Activated CD4-positive, CD25-positive, alpha-beta regulatory T cell treated with anti-CD3 and anti-CD28 coated beads, Interleukin-2, amount 50 U/mL, for 24 hours (primary cell): ENCODE data around the gene CLMP.
"Not testable (repeated sequence)": the region's sequence is repeated elsewhere in the genome, so short reads cannot be mapped to it uniquely, and the experiment has no call there.

Source experiments
- ATAC-seq, 2 donors: fragments of 150-1000 bp; cut with Tn5 transposase; one replicate each; pipeline ENCODE4 v1.10.0; 2021; ENCODE audit warnings: mild to moderate bottlenecking in 1 of 2, moderate library complexity in 1 of 2

Gene CLMP

GRCh38 chr11:123216249-123216648, 21.2 kb upstream of the CLMP start:
- no peak for ATAC-seq

- no peak for ATAC-seq
These were observed 19.9 kb upstream of the CLMP start for GRCh38 chr11:123214940-123215339.

DNA sequence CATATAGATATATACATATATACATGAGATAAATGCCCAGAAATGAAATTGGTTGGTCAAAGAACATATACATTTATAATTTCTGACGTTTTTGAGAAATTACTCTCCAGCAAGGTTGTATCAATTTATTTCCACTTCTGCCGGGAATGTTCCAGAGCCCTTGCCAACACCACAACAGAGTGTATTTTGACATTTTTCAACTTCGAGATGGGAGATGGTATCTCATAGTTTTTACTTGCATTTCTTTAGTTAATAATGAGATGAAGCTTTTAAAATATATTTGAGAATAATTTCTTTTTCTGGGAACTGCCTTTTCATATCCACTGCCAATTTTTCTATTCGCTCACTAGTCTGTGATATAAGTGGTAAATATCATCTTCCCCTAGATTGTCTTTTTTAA, 19.3 kb upstream of the CLMP start:
- ATAC-seq: no peak

DNA sequence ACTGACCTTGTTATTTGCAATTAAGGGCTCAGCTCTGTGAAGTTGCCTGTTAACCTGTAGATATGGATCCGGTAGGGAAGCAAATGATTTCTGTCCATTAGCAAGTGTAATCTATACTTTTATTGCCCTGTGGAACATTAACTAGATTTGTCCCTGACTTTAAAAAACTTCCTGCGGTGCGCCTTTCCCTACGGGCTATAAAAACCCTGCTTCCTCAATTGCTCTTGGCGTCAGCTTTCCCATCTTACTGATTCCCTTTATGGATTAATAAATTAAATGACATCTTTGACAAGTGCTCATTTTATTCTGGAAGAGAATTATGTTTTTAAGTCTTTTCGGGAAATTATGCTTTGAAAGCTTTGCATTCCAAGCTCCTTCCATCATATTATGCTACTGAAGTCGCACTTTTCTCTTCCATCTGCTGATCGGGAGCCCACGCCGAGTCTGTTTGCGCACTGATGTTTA, 18.3 kb upstream of the CLMP start:
- ATAC-seq: no peak

- ATAC-seq: no peak
These were observed 17.4 kb upstream of the CLMP start for GRCh38 chr11:123212406-123212805.

DNA sequence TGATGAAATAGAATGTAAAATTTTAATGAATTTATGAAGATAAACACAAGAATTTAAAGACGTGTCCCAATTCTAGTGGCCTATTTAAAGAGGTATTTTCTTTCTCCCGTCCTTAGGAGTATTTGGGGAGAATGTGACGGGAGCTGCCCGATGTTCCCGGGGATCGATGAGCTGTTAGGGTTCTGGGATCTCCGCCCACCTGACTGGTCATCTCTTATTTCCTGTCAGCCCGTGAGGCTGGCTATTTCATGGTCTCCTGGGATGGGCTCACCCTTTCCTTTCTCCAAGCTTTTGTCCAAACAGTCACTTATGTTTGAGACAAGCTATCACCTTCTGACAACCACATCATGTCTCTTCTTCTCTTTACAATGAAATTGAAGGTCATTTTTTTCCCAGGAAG, 16.9 kb upstream of the CLMP start:
- ATAC-seq: no peak

GRCh38 chr11:123211149-123211852, 16.3 kb upstream of the CLMP start:
- no peak for ATAC-seq

DNA sequence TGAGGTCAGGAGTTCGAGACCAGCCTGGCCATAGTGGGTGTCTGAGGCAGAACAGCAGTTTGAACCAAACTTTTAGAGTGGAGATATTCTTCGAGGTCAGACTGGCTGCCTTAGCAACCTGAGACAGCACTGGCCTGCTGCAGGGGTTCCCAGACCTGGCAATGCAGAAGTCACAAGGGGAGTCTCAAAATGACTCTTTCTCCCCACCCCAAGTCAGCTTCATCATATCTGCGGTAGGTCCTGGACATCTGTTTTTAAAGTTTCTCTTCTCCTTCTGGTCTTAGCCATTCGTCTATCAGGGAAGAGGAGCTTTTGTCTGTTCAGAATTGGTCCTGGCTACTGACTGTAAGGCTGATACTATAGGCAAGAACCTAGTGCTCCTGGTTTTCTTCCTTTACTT, 14.5 kb upstream of the CLMP start:
- ATAC-seq: no peak

- no peak for ATAC-seq
These were observed 11.9 kb upstream of the CLMP start for GRCh38 chr11:123206791-123207434.

DNA sequence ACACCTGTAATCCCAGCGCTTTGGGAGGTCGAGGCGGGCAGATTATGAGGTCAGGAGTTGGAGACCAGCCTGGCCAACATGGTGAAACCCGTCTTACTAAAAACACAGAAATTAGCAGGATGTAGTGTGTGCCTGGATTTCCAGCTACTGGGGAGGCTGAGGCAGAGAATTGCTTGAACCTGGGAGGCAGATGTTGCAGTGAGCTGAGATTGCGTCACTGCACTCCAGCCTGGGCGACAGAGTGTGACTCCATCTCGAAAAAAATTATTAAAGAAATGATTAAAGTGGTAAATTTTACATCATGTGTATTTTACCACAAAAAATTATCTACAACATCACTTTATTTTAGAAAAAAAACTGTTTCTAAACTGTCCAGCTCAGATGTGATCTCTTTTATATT, 11.0 kb upstream of the CLMP start:
- ATAC-seq: not testable (repeated sequence)

GRCh38 chr11:123203934-123204333, 8.9 kb upstream of the CLMP start:
- ATAC-seq: no peak

DNA sequence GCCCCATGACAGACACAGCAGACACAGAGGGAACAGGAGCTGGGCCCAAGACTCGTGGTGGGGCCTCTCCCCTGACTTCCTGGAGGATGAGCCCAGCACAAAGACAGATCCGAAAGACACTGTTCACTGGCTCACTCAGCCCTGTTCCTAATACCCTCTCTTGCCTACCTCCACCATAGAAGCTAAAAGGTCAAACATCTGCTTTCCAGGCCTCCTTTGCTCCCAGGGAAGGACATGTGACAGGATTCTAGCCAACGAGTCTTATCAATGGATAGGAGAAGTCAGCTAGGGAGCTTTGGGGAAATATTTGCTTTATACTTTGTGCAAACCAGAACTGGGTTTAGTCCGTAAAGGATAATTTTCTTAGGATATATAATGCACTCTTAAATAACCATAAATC, 8.4 kb upstream of the CLMP start:
- ATAC-seq: no peak

GRCh38 chr11:123202155-123203151, 7.4 kb upstream of the CLMP start:
- ATAC-seq: no peak

GRCh38 chr11:123200264-123200663, 5.2 kb upstream of the CLMP start:
- ATAC-seq: no peak

- ATAC-seq: peak; percentile 43 to 69
These were observed 2.7 kb upstream of the CLMP start for GRCh38 chr11:123197711-123198110.

DNA sequence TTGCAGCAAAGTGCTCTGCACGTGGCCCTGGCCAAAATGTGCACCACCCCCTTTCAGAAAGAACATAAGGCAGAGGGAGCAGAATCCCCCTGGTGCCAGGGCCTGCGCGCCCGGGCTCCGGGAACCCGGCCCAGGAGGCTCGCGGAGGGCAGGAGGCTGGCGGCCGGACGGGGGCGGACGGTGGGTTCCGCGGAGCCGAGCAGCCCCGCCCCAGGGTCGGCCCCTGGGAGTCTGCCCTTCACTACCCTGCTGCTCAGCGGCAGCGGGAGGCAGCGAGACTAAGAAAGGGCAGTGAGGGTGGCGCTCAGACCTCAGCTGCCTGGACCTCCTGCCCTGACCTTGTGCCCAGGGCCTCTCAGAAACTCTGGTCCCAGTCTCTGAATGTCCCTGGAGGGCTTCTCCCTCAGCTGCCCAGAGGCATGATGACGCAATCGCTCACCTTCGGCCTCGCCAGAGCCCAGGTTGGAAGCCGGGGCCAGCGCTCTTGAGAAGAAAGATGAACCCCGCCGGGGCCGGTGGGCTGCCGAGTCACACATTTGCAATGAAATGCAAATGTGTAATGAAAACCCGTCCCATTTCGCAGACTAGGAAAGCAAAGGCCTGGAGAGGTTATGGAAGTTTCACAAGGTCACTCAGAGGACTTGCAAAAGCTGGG, 1.1 kb upstream of the CLMP start:
- no peak for ATAC-seq

- no peak for ATAC-seq
These were observed 486 bp downstream of the CLMP start for GRCh38 chr11:123194337-123195187.

DNA sequence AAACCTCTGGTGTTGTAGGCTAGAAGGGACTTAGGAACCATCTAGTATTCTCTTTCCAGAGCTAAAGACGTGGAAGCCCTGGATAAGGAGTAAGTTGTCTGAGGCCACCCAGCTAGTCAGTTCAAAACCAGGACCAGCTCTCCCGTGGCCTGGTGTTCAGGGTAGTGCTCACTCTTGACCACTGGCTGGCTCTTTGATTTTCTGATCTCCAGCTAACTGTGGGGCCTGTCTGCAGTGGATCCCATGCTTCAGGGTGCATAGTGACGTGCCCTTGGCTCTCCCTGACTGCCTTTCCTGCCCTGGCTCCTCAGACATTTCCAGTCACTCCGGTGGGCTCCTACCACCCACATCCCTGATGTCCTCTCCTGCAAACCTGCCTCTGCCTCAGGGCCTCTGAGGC, 1.3 kb downstream of the CLMP start:
- ATAC-seq: no peak

GRCh38 chr11:123191939-123192338, 3.1 kb downstream of the CLMP start:
- ATAC-seq: no peak

DNA sequence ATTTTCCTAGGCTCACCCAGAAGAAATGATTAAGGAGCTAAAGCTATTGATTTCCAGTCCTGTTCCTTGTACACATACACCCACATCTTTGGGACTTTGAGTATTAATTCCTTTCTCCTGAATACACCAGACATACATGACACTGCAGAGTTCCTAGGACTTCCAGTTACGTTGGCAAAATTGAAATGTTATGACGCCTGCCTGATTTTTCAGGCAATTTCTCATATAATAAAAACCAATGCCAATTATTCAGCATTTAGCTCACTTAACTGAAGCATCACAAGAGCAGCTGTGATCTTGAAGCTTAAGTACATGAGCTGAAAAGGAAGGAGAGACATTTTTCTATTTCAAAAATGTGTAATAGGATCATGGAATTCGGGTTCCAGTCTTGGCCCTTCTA, 4.5 kb downstream of the CLMP start:
- ATAC-seq: no peak

- ATAC-seq: no peak
These were observed 6.4 kb downstream of the CLMP start for GRCh38 chr11:123188508-123189165.
